ENCODE results near the gene SHB.

Gene SHB

GRCh38 chr9:37995348-37995737 lies 73.7 kb downstream of the SHB start:
- no peak overlapping the region for H3K27ac ChIP-seq (ENCODE audit: low read depth, low read length)
- H4K20me1 ChIP-seq (ENCODE audit: low read depth, low read length), result no peaks in the 10 kb centered on the region
- no peak overlapping the region for H2AFZ ChIP-seq (ENCODE audit: low read depth, low read length, severe bottlenecking)
- no peaks in the 10 kb centered on the region for H3K9me2 ChIP-seq (replicated peaks; ENCODE audit: insufficient read depth, low read length)
- no peaks in the 10 kb centered on the region for H3K9me3 ChIP-seq (ENCODE audit: insufficient read depth, low read length)
- H3F3A ChIP-seq (ENCODE audit: insufficient read depth), result no peaks in the 10 kb centered on the region
- no peaks in the 10 kb centered on the region for H3K36me3 ChIP-seq (ENCODE audit: low read length)
- TF ChIP-seq EZH2phosphoT487 (conservative IDR thresholded peaks at IDR 0.05; ENCODE audit: low read length) (no peak), CTCF (IDR thresholded peaks at IDR 0.05; ENCODE audit: insufficient read depth, low read length, poor library complexity, severe bottlenecking) (no peak)
- H3K27me3 ChIP-seq (ENCODE audit: low read length), result no peaks in the 10 kb centered on the region
- no peak overlapping the region for H3K4me2 ChIP-seq (ENCODE audit: low read depth, low read length, poor library complexity, severe bottlenecking)
- H3K9ac ChIP-seq (ENCODE audit: low read length), result no peak overlapping the region
- H3K4me3 ChIP-seq (ENCODE audit: insufficient read depth, low read length, poor library complexity, severe bottlenecking), result no peak overlapping the region
- H3K79me2 ChIP-seq (ENCODE audit: insufficient read depth, low read length), result no peaks in the 10 kb centered on the region

- TF ChIP-seq CTCF (IDR thresholded peaks at IDR 0.05; ENCODE audit: insufficient read depth, low read length, poor library complexity, severe bottlenecking) (no peak), EZH2phosphoT487 (conservative IDR thresholded peaks at IDR 0.05; ENCODE audit: low read length) (no peak)
- no peak overlapping the region for H3K9ac ChIP-seq (ENCODE audit: low read length)
- H3K36me3 ChIP-seq (ENCODE audit: low read length), result no peaks in the 10 kb centered on the region
- H3F3A ChIP-seq (ENCODE audit: insufficient read depth), result no peaks in the 10 kb centered on the region
- no peak overlapping the region for H2AFZ ChIP-seq (ENCODE audit: low read depth, low read length, severe bottlenecking)
- no peaks in the 10 kb centered on the region for H4K20me1 ChIP-seq (ENCODE audit: low read depth, low read length)
- H3K79me2 ChIP-seq (ENCODE audit: insufficient read depth, low read length), result no peaks in the 10 kb centered on the region
- no peaks in the 10 kb centered on the region for H3K9me2 ChIP-seq (replicated peaks; ENCODE audit: insufficient read depth, low read length)
- no peaks in the 10 kb centered on the region for H3K9me3 ChIP-seq (ENCODE audit: insufficient read depth, low read length)
- H3K27me3 ChIP-seq (ENCODE audit: low read length), result no peaks in the 10 kb centered on the region
- no peak overlapping the region for H3K4me2 ChIP-seq (ENCODE audit: low read depth, low read length, poor library complexity, severe bottlenecking)
- no peak overlapping the region for H3K27ac ChIP-seq (ENCODE audit: low read depth, low read length)
- no peak overlapping the region for H3K4me3 ChIP-seq (ENCODE audit: insufficient read depth, low read length, poor library complexity, severe bottlenecking)
Measured at GRCh38 chr9:37994639-37995347, 74.2 kb downstream of the SHB start.

- Histone ChIP-seq H3K4me3 (ENCODE audit: insufficient read depth, low read length, poor library complexity, severe bottlenecking) (no peak overlapping the region), H3K27ac (ENCODE audit: low read depth, low read length) (no peak overlapping the region), H3K4me2 (ENCODE audit: low read depth, low read length, poor library complexity, severe bottlenecking) (no peak overlapping the region), H3K9me2 (replicated peaks; ENCODE audit: insufficient read depth, low read length) (no peaks in the 10 kb centered on the region), H3K36me3 (ENCODE audit: low read length) (no peaks in the 10 kb centered on the region), H3K9me3 (ENCODE audit: insufficient read depth, low read length) (no peaks in the 10 kb centered on the region), H3K79me2 (ENCODE audit: insufficient read depth, low read length) (no peaks in the 10 kb centered on the region), H3K9ac (ENCODE audit: low read length) (no peak overlapping the region), H3K27me3 (ENCODE audit: low read length) (no peaks in the 10 kb centered on the region), H3F3A (ENCODE audit: insufficient read depth) (no peaks in the 10 kb centered on the region), H2AFZ (ENCODE audit: low read depth, low read length, severe bottlenecking) (no peak overlapping the region), H4K20me1 (ENCODE audit: low read depth, low read length) (no peaks in the 10 kb centered on the region)
- TF ChIP-seq EZH2phosphoT487 (conservative IDR thresholded peaks at IDR 0.05; ENCODE audit: low read length) (no peak), CTCF (IDR thresholded peaks at IDR 0.05; ENCODE audit: insufficient read depth, low read length, poor library complexity, severe bottlenecking) (no peak)
Measured at GRCh38 chr9:37992924-37993349, 76.1 kb downstream of the SHB start.
